ENCODE data around the gene AUTS2.

AUTS2 gene

GRCh38 chr7:70034999-70035398 is 436.7 kb downstream of the AUTS2 start:
- Histone ChIP-seq H3K9me3 (ENCODE audit: control insufficient read depth, low read length) (no peaks in the 10 kb centered on the region), H3K27me3 (replicated peaks; ENCODE audit: control insufficient read depth, insufficient read depth, low read length, poor library complexity, severe bottlenecking) (no peaks in the 10 kb centered on the region), H3K4me1 (ENCODE audit: control insufficient read depth, insufficient read depth, low read length, poor library complexity, severe bottlenecking) (no peaks in the 10 kb centered on the region), H3K36me3 (ENCODE audit: control insufficient read depth, insufficient read depth, low read length) (no peaks in the 10 kb centered on the region), H3K27ac (ENCODE audit: insufficient read depth, low read length, poor library complexity, severe bottlenecking) (no peak overlapping the region), H3K4me3 (ENCODE audit: insufficient read depth, low read depth, low read length, poor library complexity, severe bottlenecking) (no peak overlapping the region)
- DNase-seq = no peak

DNA sequence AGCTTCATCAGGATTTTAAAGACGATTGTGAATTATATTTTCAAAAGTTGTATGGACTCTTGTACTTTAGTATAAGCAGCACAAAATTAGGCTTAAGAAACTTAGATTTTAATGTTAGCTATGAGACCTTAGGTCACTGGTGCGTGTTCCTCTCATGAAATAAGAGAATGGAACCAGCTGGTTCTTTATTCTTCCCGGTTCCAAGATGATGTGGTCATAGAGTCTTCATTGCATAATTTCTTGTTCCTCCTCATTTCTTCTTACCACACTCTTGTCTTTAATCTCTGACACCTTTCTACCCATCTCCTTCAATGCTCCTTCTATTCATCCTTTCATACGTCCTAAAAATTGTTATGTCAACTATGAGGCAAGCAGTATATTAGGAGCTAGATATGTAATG is 437.2 kb downstream of the AUTS2 start:
- Histone ChIP-seq H3K4me3 (ENCODE audit: insufficient read depth, low read depth, low read length, poor library complexity, severe bottlenecking) (no peak overlapping the region), H3K27ac (ENCODE audit: insufficient read depth, low read length, poor library complexity, severe bottlenecking) (no peak overlapping the region), H3K9me3 (ENCODE audit: control insufficient read depth, low read length) (no peaks in the 10 kb centered on the region), H3K27me3 (replicated peaks; ENCODE audit: control insufficient read depth, insufficient read depth, low read length, poor library complexity, severe bottlenecking) (no peaks in the 10 kb centered on the region), H3K4me1 (ENCODE audit: control insufficient read depth, insufficient read depth, low read length, poor library complexity, severe bottlenecking) (no peaks in the 10 kb centered on the region), H3K36me3 (ENCODE audit: control insufficient read depth, insufficient read depth, low read length) (no peaks in the 10 kb centered on the region)
- no peak for DNase-seq

GRCh38 chr7:70035955-70036354 is 437.7 kb downstream of the AUTS2 start:
- no peaks in the 10 kb centered on the region for H3K4me1 ChIP-seq (ENCODE audit: control insufficient read depth, insufficient read depth, low read length, poor library complexity, severe bottlenecking)
- DNase-seq = no peak
- H3K27ac ChIP-seq (ENCODE audit: insufficient read depth, low read length, poor library complexity, severe bottlenecking) = no peak overlapping the region
- no peaks in the 10 kb centered on the region for H3K9me3 ChIP-seq (ENCODE audit: control insufficient read depth, low read length)
- H3K27me3 ChIP-seq (replicated peaks; ENCODE audit: control insufficient read depth, insufficient read depth, low read length, poor library complexity, severe bottlenecking) = no peaks in the 10 kb centered on the region
- H3K4me3 ChIP-seq (ENCODE audit: insufficient read depth, low read depth, low read length, poor library complexity, severe bottlenecking) = no peak overlapping the region
- H3K36me3 ChIP-seq (ENCODE audit: control insufficient read depth, insufficient read depth, low read length) = no peaks in the 10 kb centered on the region

GRCh38 chr7:70036695-70037094 is 438.4 kb downstream of the AUTS2 start:
- H3K4me1 ChIP-seq (ENCODE audit: control insufficient read depth, insufficient read depth, low read length, poor library complexity, severe bottlenecking) = no peaks in the 10 kb centered on the region
- no peak overlapping the region for H3K27ac ChIP-seq (ENCODE audit: insufficient read depth, low read length, poor library complexity, severe bottlenecking)
- no peaks in the 10 kb centered on the region for H3K27me3 ChIP-seq (replicated peaks; ENCODE audit: control insufficient read depth, insufficient read depth, low read length, poor library complexity, severe bottlenecking)
- H3K9me3 ChIP-seq (ENCODE audit: control insufficient read depth, low read length) = no peaks in the 10 kb centered on the region
- H3K4me3 ChIP-seq (ENCODE audit: insufficient read depth, low read depth, low read length, poor library complexity, severe bottlenecking) = no peak overlapping the region
- H3K36me3 ChIP-seq (ENCODE audit: control insufficient read depth, insufficient read depth, low read length) = no peaks in the 10 kb centered on the region
- DNase-seq = no peak

- no peak overlapping the region for H3K27ac ChIP-seq (ENCODE audit: insufficient read depth, low read length, poor library complexity, severe bottlenecking)
- H3K27me3 ChIP-seq (replicated peaks; ENCODE audit: control insufficient read depth, insufficient read depth, low read length, poor library complexity, severe bottlenecking) = no peaks in the 10 kb centered on the region
- H3K4me1 ChIP-seq (ENCODE audit: control insufficient read depth, insufficient read depth, low read length, poor library complexity, severe bottlenecking) = no peaks in the 10 kb centered on the region
- DNase-seq = no peak
- no peak overlapping the region for H3K4me3 ChIP-seq (ENCODE audit: insufficient read depth, low read depth, low read length, poor library complexity, severe bottlenecking)
- no peaks in the 10 kb centered on the region for H3K9me3 ChIP-seq (ENCODE audit: control insufficient read depth, low read length)
- H3K36me3 ChIP-seq (ENCODE audit: control insufficient read depth, insufficient read depth, low read length) = no peaks in the 10 kb centered on the region
Observed at GRCh38 chr7:70037171-70037933, 439.1 kb downstream of the AUTS2 start.

GRCh38 chr7:70040051-70040450 is 441.8 kb downstream of the AUTS2 start:
- Histone ChIP-seq H3K27me3 (replicated peaks; ENCODE audit: control insufficient read depth, insufficient read depth, low read length, poor library complexity, severe bottlenecking) (no peaks in the 10 kb centered on the region), H3K4me3 (ENCODE audit: insufficient read depth, low read depth, low read length, poor library complexity, severe bottlenecking) (no peak overlapping the region), H3K36me3 (ENCODE audit: control insufficient read depth, insufficient read depth, low read length) (no peaks in the 10 kb centered on the region), H3K9me3 (ENCODE audit: control insufficient read depth, low read length) (no peaks in the 10 kb centered on the region), H3K27ac (ENCODE audit: insufficient read depth, low read length, poor library complexity, severe bottlenecking) (no peak overlapping the region), H3K4me1 (ENCODE audit: control insufficient read depth, insufficient read depth, low read length, poor library complexity, severe bottlenecking) (no peaks in the 10 kb centered on the region)
- no peak for DNase-seq

DNA sequence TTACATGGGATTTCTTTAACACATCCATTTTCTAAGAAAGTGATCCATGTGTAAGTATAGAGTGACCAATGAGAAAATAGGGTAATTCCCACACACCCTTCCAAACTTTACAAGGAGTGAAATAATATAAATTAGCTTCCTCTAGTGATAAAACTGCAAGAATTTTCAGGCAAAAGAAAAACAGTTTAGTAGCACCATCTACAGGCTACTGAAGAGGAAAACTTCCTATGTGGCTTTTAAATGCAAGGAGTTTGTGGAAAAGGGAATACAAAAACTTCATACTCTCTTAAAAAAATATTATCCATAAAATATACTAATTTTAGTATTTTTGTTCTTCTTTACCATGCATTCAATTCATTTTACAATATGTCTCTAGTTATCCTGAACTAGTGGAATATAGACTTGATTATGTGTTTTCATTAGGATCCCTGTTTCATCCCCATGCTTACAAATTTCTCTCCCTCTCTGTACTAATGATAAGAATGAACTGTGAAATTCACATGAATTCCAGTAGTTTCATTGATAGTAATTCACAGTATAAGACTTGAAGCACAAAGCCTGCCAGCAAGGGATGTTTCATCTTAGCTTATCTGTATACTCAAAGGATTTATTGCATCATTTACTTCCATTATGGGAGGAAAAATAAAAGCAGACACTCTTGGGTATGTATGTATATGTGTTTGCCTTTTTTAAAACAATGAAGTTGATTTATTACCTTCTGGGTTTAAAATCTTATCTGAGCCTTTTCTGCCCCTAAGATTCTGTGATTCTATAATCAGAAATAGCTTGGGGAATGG is 442.9 kb downstream of the AUTS2 start:
- no peak for DNase-seq
- no peak overlapping the region for H3K27ac ChIP-seq (ENCODE audit: insufficient read depth, low read length, poor library complexity, severe bottlenecking)
- no peaks in the 10 kb centered on the region for H3K4me1 ChIP-seq (ENCODE audit: control insufficient read depth, insufficient read depth, low read length, poor library complexity, severe bottlenecking)
- no peaks in the 10 kb centered on the region for H3K36me3 ChIP-seq (ENCODE audit: control insufficient read depth, insufficient read depth, low read length)
- H3K27me3 ChIP-seq (replicated peaks; ENCODE audit: control insufficient read depth, insufficient read depth, low read length, poor library complexity, severe bottlenecking) = no peaks in the 10 kb centered on the region
- H3K9me3 ChIP-seq (ENCODE audit: control insufficient read depth, low read length) = no peaks in the 10 kb centered on the region
- H3K4me3 ChIP-seq (ENCODE audit: insufficient read depth, low read depth, low read length, poor library complexity, severe bottlenecking) = no peak overlapping the region

DNA sequence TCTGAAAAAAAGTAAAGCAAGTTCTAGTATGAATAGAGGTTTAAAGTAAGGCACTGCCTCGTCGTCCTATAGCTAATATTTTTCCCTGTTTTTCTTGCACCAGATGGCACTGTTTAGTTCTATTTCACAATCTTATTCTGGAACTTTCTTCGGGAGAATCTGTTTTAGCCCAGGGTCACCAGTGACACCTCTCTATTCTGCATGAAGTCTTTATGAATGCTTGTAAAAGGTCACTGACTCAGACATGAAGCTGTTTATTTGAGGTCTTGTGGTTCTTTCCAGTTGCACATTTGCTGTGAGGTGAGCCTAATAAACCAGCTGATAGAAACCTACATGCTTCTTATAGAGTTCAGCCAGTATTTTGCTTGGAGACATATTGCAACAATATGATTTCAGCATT is 444.3 kb downstream of the AUTS2 start:
- Histone ChIP-seq H3K4me3 (ENCODE audit: insufficient read depth, low read depth, low read length, poor library complexity, severe bottlenecking) (no peak overlapping the region), H3K36me3 (ENCODE audit: control insufficient read depth, insufficient read depth, low read length) (no peaks in the 10 kb centered on the region), H3K9me3 (ENCODE audit: control insufficient read depth, low read length) (no peaks in the 10 kb centered on the region), H3K4me1 (ENCODE audit: control insufficient read depth, insufficient read depth, low read length, poor library complexity, severe bottlenecking) (no peaks in the 10 kb centered on the region), H3K27ac (ENCODE audit: insufficient read depth, low read length, poor library complexity, severe bottlenecking) (no peak overlapping the region), H3K27me3 (replicated peaks; ENCODE audit: control insufficient read depth, insufficient read depth, low read length, poor library complexity, severe bottlenecking) (no peaks in the 10 kb centered on the region)
- DNase-seq = no peak

DNA sequence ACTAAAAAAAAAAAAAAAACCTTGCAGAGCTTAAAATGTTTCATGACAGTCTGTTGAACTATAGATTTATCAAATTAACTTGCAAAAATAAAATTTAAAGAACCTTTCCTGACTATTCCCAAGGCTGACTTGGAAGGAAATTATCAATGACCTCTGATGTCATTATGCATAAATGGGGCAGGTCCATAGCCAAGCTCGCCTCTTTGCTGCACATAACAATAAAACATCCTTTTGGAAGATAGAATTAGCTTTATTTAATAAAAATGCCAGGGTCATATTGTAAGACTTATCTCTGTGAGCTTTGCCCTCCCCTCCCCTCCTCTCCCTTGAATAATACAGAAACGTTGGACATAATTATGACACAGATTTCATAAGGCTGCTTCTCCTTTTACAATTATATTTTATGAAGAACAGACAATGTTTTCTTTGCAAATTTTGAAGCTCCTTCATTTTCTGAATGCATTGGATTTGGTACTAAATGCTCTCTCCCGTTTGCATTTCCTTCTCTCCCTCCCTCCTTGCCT is 444.8 kb downstream of the AUTS2 start:
- no peak overlapping the region for H3K27ac ChIP-seq (ENCODE audit: insufficient read depth, low read length, poor library complexity, severe bottlenecking)
- H3K27me3 ChIP-seq (replicated peaks; ENCODE audit: control insufficient read depth, insufficient read depth, low read length, poor library complexity, severe bottlenecking) = no peaks in the 10 kb centered on the region
- no peak overlapping the region for H3K4me3 ChIP-seq (ENCODE audit: insufficient read depth, low read depth, low read length, poor library complexity, severe bottlenecking)
- DNase-seq = no peak
- H3K36me3 ChIP-seq (ENCODE audit: control insufficient read depth, insufficient read depth, low read length) = no peaks in the 10 kb centered on the region
- H3K4me1 ChIP-seq (ENCODE audit: control insufficient read depth, insufficient read depth, low read length, poor library complexity, severe bottlenecking) = no peaks in the 10 kb centered on the region
- H3K9me3 ChIP-seq (ENCODE audit: control insufficient read depth, low read length) = no peaks in the 10 kb centered on the region

DNA sequence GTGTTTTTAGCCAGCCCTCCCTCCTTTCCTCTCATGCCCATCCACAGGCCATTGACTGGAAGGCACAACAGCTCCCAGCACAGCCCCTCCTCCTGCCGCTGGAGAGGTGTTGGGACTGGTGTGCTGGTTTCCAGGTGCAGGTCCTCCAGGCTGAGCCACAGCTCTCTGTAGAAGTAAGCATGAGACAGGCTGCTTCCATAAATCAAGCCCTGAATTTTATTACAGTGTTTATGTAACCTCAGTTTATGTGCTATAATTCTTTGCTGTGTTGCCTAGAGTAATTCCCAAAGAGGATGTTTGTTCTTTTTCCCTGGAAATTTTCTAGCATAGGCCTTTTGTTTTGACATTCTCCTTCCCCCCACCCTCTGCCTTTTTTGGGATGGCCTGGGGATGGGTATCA is 445.8 kb downstream of the AUTS2 start:
- Histone ChIP-seq H3K4me3 (ENCODE audit: insufficient read depth, low read depth, low read length, poor library complexity, severe bottlenecking) (no peak overlapping the region), H3K27me3 (replicated peaks; ENCODE audit: control insufficient read depth, insufficient read depth, low read length, poor library complexity, severe bottlenecking) (no peaks in the 10 kb centered on the region), H3K27ac (ENCODE audit: insufficient read depth, low read length, poor library complexity, severe bottlenecking) (no peak overlapping the region), H3K9me3 (ENCODE audit: control insufficient read depth, low read length) (no peaks in the 10 kb centered on the region), H3K36me3 (ENCODE audit: control insufficient read depth, insufficient read depth, low read length) (no peaks in the 10 kb centered on the region), H3K4me1 (ENCODE audit: control insufficient read depth, insufficient read depth, low read length, poor library complexity, severe bottlenecking) (no peaks in the 10 kb centered on the region)
- DNase-seq = no peak
